Activated gamma-delta T cell (primary cell): ENCODE data around the gene SEPTIN6.

ENCODE experiments used
- DNase-seq: peaks from one replicate; lab custom pipeline; 2025; lab: John Stamatoyannopoulos, UW

The SEPTIN6 gene

GRCh38 chrX:119648421-119648775, 44.6 kb downstream of the SEPTIN6 start:
- DNase-seq, result no peak

GRCh38 chrX:119647552-119648420, 45.2 kb downstream of the SEPTIN6 start:
- DNase-seq, result no peak

GRCh38 chrX:119647089-119647488, 45.9 kb downstream of the SEPTIN6 start:
- DNase-seq, result no peak

GRCh38 chrX:119646515-119646914, 46.5 kb downstream of the SEPTIN6 start:
- no peak for DNase-seq

- DNase-seq, result no peak
Measured at GRCh38 chrX:119643696-119644095, 49.3 kb downstream of the SEPTIN6 start.
